H9 (cell line): ENCODE results near the gene PARD3. TPM values are rescaled to one million over a fixed set of nuclear protein-coding genes. Genes with fewer than 3 reads are reported as not detected.

Experiments
- DNase-seq: peaks from one replicate; pipeline ENCODE4 v3.0.0-alpha.2; 2017
- H2AFZ ChIP-seq: one replicate; pipeline ENCODE4 v1.6.1; 2013; ENCODE audit warnings: mild to moderate bottlenecking, low read length, control low read depth, moderate library complexity
- H2AK5ac ChIP-seq: 2 replicates; pipeline ENCODE4 v1.6.1; 2013; ENCODE audit warnings: low read length, control low read depth, mixed read lengths; ENCODE audit not compliant: insufficient read length
- H2BK120ac ChIP-seq: one replicate; pipeline ENCODE4 v1.6.1; 2013; ENCODE audit warnings: low read depth, mild to moderate bottlenecking, low read length, control low read depth, inconsistent platforms; ENCODE audit not compliant: poor library complexity, severe bottlenecking
- H2BK12ac ChIP-seq: 2 replicates; pipeline ENCODE4 v1.6.1; 2013; ENCODE audit warnings: low read length, control low read depth, mixed read lengths, low read depth; ENCODE audit not compliant: insufficient read length
- H2BK15ac ChIP-seq: 2 replicates; pipeline ENCODE4 v1.6.1; 2013; ENCODE audit warnings: low read depth, low read length, control low read depth
- H2BK20ac ChIP-seq: one replicate; pipeline ENCODE4 v1.6.1; 2013; ENCODE audit warnings: low read depth, mild to moderate bottlenecking, low read length, control low read depth, inconsistent platforms; ENCODE audit not compliant: poor library complexity, severe bottlenecking
- H2BK5ac ChIP-seq: 2 replicates; pipeline ENCODE4 v1.6.1; 2013; ENCODE audit warnings: low read length, control low read depth, mixed read lengths; ENCODE audit not compliant: insufficient read length
- H3K14ac ChIP-seq: 2 replicates; pipeline ENCODE4 v1.6.1; 2013; ENCODE audit warnings: low read length, control low read depth; ENCODE audit not compliant: insufficient read depth
- H3K18ac ChIP-seq: 2 replicates; pipeline ENCODE4 v1.6.1; 2013; ENCODE audit warnings: low read depth, mild to moderate bottlenecking, mixed read lengths, low read length, control low read depth; ENCODE audit not compliant: insufficient read length
- H3K23ac ChIP-seq: 2 replicates; pipeline ENCODE4 v1.6.1; 2013; ENCODE audit warnings: low read length, control low read depth, mixed read lengths, low read depth; ENCODE audit not compliant: insufficient read length
- H3K23me2 ChIP-seq: 2 replicates; pipeline ENCODE4 v1.6.1; 2013; ENCODE audit warnings: low read depth, mild to moderate bottlenecking, mixed read lengths, low read length, control low read depth; ENCODE audit not compliant: insufficient read length, poor library complexity, severe bottlenecking
- H3K27ac ChIP-seq: 2 replicates; pipeline ENCODE4 v1.5.1; 2013; ENCODE audit warnings: low read length, control low read depth, mixed read lengths, low read depth; ENCODE audit not compliant: insufficient read length
- H3K27me3 ChIP-seq: 2 replicates; pipeline ENCODE4 v1.6.1; 2013; ENCODE audit warnings: low read length, control low read depth, inconsistent platforms; ENCODE audit not compliant: insufficient read depth
- H3K4ac ChIP-seq: 2 replicates; pipeline ENCODE4 v1.6.1; 2013; ENCODE audit warnings: low read depth, mild to moderate bottlenecking, control low read depth, inconsistent platforms, low read length, moderate library complexity
- H3K4me1 ChIP-seq: 2 replicates; pipeline ENCODE4 v1.6.1; 2013; ENCODE audit warnings: low read length, control low read depth, inconsistent platforms; ENCODE audit not compliant: insufficient read depth
- H3K4me2 ChIP-seq: 2 replicates; pipeline ENCODE4 v1.6.1; 2013; ENCODE audit warnings: low read length, control low read depth, mixed read lengths; ENCODE audit not compliant: insufficient read length, insufficient read depth
- H3K56ac ChIP-seq: 2 replicates; pipeline ENCODE4 v1.6.1; 2013; ENCODE audit warnings: low read depth, mild to moderate bottlenecking, mixed read lengths, low read length, control low read depth; ENCODE audit not compliant: insufficient read length
- H3K79me1 ChIP-seq: 2 replicates; pipeline ENCODE4 v1.6.1; 2013; ENCODE audit warnings: low read depth, mild to moderate bottlenecking, moderate library complexity, low read length, control low read depth, inconsistent platforms; ENCODE audit not compliant: insufficient read depth, poor library complexity, severe bottlenecking
- H3K79me2 ChIP-seq: 2 replicates; pipeline ENCODE4 v1.6.1; 2013; ENCODE audit warnings: low read length, control low read depth, inconsistent platforms; ENCODE audit not compliant: insufficient read depth
- H3K9ac ChIP-seq: 2 replicates; pipeline ENCODE4 v1.6.1; 2013; ENCODE audit warnings: low read length, control low read depth, mixed read lengths; ENCODE audit not compliant: insufficient read length; ENCODE audit errors: extremely low read depth
- H3K9me3 ChIP-seq: one replicate; pipeline ENCODE4 v1.6.1; 2013; ENCODE audit warnings: low read depth, low read length, inconsistent platforms; ENCODE audit not compliant: control insufficient read depth
- H3T11ph ChIP-seq: one replicate; pipeline ENCODE4 v1.6.1; 2013; ENCODE audit warnings: mild to moderate bottlenecking, low read length, control low read depth, inconsistent platforms
- H4K20me1 ChIP-seq: one replicate; pipeline ENCODE4 v1.6.1; 2013; ENCODE audit not compliant: control insufficient read depth, insufficient read length, insufficient read depth
- H4K5ac ChIP-seq: 2 replicates; pipeline ENCODE4 v1.6.1; 2013; ENCODE audit warnings: low read depth, mild to moderate bottlenecking, mixed read lengths, low read length, control low read depth; ENCODE audit not compliant: insufficient read length
- H4K8ac ChIP-seq: replicated peaks from 2 replicates; pipeline ENCODE4 v1.6.1; 2013; ENCODE audit warnings: low read length, control low read depth, mixed read lengths, low read depth; ENCODE audit not compliant: insufficient read length
- H4K91ac ChIP-seq: 2 replicates; pipeline ENCODE4 v1.6.1; 2013; ENCODE audit warnings: low read depth, mild to moderate bottlenecking, moderate library complexity, mixed read lengths, low read length, control low read depth; ENCODE audit not compliant: insufficient read length
- H3K27ac Mint-ChIP-seq, 3 experiments: 2 replicates in 2 of 3; 3 replicates in 1 of 3; pipeline ENCODE4 v1.8.0; 2020 to 2021; ENCODE audit warnings: mixed read lengths in 3 of 3, mild to moderate bottlenecking in 1 of 3, moderate library complexity in 1 of 3
- H3K27me3 Mint-ChIP-seq: 2 replicates; pipeline ENCODE4 v1.8.0; 2021; ENCODE audit warnings: low read depth, mild to moderate bottlenecking, moderate library complexity, mixed read lengths
- H3K36me3 Mint-ChIP-seq, 3 experiments: 2 replicates in 2 of 3; 3 replicates in 1 of 3; pipeline ENCODE4 v1.8.0; 2020 to 2021; ENCODE audit warnings: low read depth in 3 of 3, mixed read lengths in 3 of 3; ENCODE audit not compliant: insufficient read depth in 1 of 3
- H3K4me1 Mint-ChIP-seq, 2 experiments: 2 replicates each; pipeline ENCODE4 v1.8.0; 2020; ENCODE audit warnings: mixed read lengths in 2 of 2
- H3K4me3 Mint-ChIP-seq, 2 experiments: 2 replicates in 1 of 2; 3 replicates in 1 of 2; pipeline ENCODE4 v1.8.0; 2020 to 2021; ENCODE audit warnings: mild to moderate bottlenecking in 2 of 2, mixed read lengths in 2 of 2, moderate library complexity in 1 of 2
- H3K9me3 Mint-ChIP-seq, 2 experiments: 2 replicates in 1 of 2; 3 replicates in 1 of 2; pipeline ENCODE4 v1.8.0; 2020; ENCODE audit warnings: mild to moderate bottlenecking in 2 of 2, mixed read lengths in 2 of 2, moderate library complexity in 1 of 2
- WGBS: extraction: QIAGEN DNeasy Blood & Tissue Kit; methylation state at CpG from one replicate; pipeline ENCODE4 v1.1.7; 2013; ENCODE audit warnings: missing lambda C conversion rate, low lambda C conversion rate, mixed read lengths; ENCODE audit not compliant: insufficient read length; ENCODE audit errors: extremely low coverage; 5-methylcytosine and 5-hydroxymethylcytosine counted together
- total RNA-seq: library from RNA; stranded (reverse); gene quantifications from 2 replicates; pipeline ENCODE4 v1.2.1, GENCODE V29; 2021
- TF ChIP-seq, protein P1 (sequence below): fragments of 200-600 bp; sonication (generic); conservative IDR thresholded peaks from 3 replicates; pipeline ENCODE4 v1.8.0; 2021; ENCODE audit warnings: antibody characterized with exemption, mild to moderate bottlenecking

The PARD3 gene
- total RNA-seq, 1 experiment from 2014 or later: 44.7 TPM

DNA sequence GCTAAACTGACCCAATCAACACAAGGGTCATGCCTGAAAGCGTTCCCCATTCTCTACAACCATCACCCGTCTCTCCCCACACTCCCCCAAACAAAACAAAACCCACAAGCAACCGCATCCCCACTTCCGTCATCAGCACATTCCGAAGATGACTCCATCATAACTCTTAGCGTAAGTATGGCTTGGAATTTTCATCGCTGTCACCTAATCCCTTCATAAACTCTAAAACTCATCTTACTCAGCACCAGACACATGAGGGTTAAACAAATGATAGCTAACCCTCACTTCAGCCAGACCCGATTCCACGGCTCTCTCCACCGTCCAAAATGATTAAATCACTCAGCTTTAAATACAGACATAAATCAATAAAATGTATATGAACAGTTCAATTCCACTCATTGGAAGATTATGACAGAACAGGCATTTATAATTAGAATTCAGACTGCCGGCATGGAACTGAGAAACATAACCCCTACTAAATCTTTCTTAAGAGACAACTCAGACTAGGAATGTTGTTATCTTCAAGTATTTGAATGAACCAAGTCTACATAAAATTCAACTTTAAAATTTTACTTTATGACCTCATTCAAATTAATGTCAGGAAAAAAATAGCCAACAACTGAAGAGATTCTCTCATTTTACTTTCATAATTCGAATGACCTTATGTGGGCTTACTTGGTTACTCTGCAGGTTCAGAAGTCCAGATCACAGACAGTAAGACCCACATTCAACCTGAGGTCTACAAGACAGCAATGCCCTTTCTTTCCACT, 215.9 kb downstream of the PARD3 start:
- TF ChIP-seq, protein P1, sequence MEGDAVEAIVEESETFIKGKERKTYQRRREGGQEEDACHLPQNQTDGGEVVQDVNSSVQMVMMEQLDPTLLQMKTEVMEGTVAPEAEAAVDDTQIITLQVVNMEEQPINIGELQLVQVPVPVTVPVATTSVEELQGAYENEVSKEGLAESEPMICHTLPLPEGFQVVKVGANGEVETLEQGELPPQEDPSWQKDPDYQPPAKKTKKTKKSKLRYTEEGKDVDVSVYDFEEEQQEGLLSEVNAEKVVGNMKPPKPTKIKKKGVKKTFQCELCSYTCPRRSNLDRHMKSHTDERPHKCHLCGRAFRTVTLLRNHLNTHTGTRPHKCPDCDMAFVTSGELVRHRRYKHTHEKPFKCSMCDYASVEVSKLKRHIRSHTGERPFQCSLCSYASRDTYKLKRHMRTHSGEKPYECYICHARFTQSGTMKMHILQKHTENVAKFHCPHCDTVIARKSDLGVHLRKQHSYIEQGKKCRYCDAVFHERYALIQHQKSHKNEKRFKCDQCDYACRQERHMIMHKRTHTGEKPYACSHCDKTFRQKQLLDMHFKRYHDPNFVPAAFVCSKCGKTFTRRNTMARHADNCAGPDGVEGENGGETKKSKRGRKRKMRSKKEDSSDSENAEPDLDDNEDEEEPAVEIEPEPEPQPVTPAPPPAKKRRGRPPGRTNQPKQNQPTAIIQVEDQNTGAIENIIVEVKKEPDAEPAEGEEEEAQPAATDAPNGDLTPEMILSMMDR: no peak

More for the DNA sequence above, 215.9 kb downstream of the PARD3 start:
- Histone ChIP-seq H3K79me2 (no peaks in the 10 kb centered on the region), H3K4me1 (peaks cover 4% of the 10 kb centered on the region; the same call in 1 of the 2 replicates), H3K56ac (no peak overlapping the region), H3K27ac (no peak overlapping the region), H2BK15ac (no peak overlapping the region), H2BK20ac (no peak overlapping the region), H2AFZ (no peak overlapping the region), H3T11ph (no peak overlapping the region), H3K4ac (no peak overlapping the region), H4K91ac (no peak overlapping the region), H4K5ac (no peak overlapping the region), H2AK5ac (no peak overlapping the region), H3K23me2 (no peaks in the 10 kb centered on the region), H4K8ac (no peak overlapping the region), H4K20me1 (no peaks in the 10 kb centered on the region), H2BK120ac (no peak overlapping the region), H3K4me2 (no peak overlapping the region), H2BK12ac (no peak overlapping the region), H3K9ac (no peak overlapping the region), H3K23ac (no peak overlapping the region), H3K18ac (no peak overlapping the region), H3K79me1 (no peaks in the 10 kb centered on the region), H3K27me3 (no peaks in the 10 kb centered on the region), H3K14ac (no peak overlapping the region), H3K9me3 (no peaks in the 10 kb centered on the region), H2BK5ac (no peak overlapping the region)
- WGBS: 100% methylated on average over 5 of the region's 12 CpGs
- H3K4me3 Mint-ChIP-seq: no peak overlapping the region
- H3K9me3 Mint-ChIP-seq: no peaks in the 10 kb centered on the region
- peaks cover 17 to 18% of the 10 kb centered on the region in 2 experiments for H3K4me1 Mint-ChIP-seq
- no peaks in the 10 kb centered on the region for H3K27me3 Mint-ChIP-seq
- H3K36me3 Mint-ChIP-seq: no peaks in the 10 kb centered on the region; a peak in 1 of 7 replicates
- peak overlapping the region in 1 of 3 experiments; percentile 71; a peak in 3 of 7 replicates for H3K27ac Mint-ChIP-seq
- DNase-seq: no peak
